Measurements from ENCODE around the gene COX6A1.

Gene COX6A1

GRCh38 chr12:120437735-120438494 is at the start of gene COX6A1:
Gene COX6A1 (plus strand): TSS chr12:120438113. CDS start chr12:120438127, 14 bp downstream.
- peak; percentile 96 for DNase-seq

- DNase-seq = no peak
These were observed 49.0 kb upstream of the COX6A1 start for GRCh38 chr12:120388691-120389481.

DNA sequence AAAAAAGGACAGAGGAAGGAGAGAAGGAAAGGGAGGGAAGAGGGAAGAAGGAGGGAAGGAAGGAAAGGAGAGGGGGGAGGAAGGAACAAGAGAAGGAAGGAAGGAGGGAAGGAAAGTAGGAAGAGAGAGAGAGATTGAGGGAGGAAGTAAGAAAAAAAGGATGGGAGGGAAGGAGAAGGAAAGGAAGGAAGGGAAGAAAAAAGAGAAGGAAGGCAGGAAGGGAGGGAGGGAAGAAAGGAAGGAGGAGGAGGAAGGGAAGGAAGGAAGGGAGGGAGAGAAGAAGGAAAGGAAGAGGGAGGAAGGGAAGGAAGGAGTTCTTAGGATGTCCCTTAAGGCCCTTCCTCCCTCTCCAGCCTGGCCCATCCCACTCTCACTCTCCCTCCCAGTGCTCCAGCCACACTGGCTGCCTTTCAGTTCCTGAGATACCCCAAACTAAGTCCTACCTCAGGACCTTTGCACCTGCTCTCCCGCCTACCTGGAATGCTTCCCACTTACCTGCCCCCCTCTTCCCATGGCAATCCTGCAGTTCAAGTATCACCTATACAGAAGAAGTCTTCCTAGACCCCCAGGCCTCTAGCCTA is 47.3 kb upstream of the COX6A1 start:
- DNase-seq = no peak

GRCh38 chr12:120394483-120395367 is 43.2 kb upstream of the COX6A1 start:
- no peak for DNase-seq

DNA sequence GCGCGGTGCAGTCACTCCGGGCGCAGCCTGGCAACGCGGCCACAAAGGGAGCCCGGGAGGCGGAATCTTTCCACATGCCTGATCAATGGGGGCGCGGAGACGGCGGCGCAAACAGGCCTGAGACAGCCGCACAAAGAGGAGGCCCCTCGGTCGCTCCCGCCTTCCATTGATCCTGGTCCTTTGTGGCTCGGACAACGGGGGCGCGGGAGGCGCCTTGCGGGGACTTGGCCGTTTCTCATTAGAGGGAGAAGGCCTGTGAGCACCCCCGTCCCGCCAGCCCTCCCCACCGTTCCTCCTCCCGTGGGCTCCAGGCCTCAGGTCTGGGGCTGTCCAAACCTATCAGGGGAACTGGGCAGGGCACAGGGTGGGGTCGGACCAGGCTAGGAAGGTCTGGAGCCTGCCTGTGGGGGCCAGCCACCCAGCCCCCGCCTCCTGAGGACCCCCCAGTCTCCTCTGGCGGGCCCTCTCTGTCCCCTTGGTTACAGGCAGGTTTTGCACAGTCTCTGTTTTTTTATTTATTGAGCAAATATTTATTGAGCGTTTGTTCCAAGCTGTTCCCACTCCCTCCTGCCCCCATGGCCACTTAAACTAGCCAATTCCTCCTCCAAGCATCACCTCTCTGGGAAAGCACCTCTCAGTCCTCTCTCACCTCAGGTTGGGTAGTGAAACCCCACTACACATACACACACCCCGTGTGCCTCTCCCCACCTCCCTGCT is 39.9 kb upstream of the COX6A1 start:
- DNase-seq = no peak

- no peak for DNase-seq
These were observed 38.4 kb upstream of the COX6A1 start for GRCh38 chr12:120399531-120399930.

GRCh38 chr12:120402217-120402616 is 35.7 kb upstream of the COX6A1 start:
- no peak for DNase-seq

- DNase-seq = no peak
These were observed 34.0 kb upstream of the COX6A1 start for GRCh38 chr12:120403869-120404268.

GRCh38 chr12:120404271-120404670 is 33.6 kb upstream of the COX6A1 start:
- DNase-seq = no peak

DNA sequence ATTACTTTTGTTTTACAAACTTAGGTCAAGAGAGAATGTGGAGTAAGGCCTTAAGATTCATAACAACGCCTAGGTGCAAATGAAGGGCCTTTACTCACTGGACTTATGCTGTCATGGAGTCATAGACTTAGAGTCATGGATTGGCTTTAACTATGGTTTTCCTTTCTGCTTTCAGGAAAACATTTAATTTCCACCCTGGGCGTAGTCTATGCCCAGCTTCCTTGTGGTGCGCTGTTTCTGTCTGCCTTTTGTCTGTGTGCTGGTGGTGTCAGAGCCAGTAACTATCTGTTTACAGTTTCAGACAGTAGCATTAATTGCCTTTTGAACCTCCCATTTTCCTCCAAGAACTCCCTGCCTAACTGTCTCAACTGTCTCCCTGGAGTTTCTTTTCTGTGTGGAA is 31.8 kb upstream of the COX6A1 start:
- DNase-seq = no peak

- DNase-seq = no peak
These were observed 31.4 kb upstream of the COX6A1 start for GRCh38 chr12:120406553-120406952.

DNA sequence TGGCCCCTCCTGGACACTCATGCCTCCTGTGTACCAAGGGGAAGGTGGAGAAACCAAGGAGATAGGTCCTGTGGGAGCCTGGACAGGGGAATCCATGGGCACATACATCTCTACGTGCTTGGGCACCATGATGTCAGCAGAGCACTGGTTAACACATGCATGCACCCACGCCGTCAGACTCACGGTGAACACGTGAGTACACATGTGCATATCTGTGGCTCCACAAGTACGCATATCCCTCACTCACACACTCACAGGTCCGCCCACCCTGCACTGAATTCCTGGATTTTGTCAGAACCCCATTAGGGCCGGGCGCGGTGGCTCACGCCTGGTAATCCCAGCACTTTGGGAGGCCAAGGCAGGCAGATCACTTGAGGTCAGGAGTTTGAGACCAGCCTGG is 29.1 kb upstream of the COX6A1 start:
- DNase-seq = no peak

- no peak for DNase-seq
These were observed 25.5 kb upstream of the COX6A1 start for GRCh38 chr12:120412421-120412820.

GRCh38 chr12:120413901-120414695 is 23.8 kb upstream of the COX6A1 start:
- no peak for DNase-seq

DNA sequence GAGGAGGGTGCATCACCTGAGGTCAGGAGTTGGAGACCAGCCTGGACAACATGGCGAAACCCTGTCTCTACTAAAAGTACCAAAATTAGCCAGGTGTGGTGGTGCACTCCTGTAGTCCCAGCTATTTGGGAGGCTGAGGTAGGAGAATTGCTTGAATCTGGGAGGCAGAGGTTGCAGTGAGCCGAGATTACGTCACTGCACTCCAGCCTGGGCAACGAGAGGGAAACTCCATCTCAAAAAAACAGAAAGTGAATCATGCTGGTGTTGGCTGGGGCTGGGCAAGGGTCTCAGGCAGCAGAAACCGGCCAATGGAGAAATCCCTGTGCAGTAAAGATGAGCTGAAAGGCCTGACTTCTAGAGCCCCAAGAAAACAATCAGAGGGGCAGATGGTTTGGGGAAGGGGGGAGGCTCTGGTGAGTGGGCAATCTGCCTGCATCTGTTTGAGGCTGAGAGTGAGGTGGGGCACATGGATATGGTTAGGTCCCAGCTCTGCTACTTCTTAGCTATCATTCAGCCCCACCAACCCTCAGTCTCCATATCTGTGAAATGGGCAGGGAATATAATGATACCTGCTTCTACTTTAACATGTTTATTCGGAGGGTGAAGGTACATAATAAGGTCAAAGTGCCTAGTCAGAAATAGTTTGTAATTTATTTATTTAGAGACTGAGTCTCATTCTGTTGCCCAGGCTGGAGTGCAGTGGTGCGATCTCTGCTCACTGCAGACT is 21.3 kb upstream of the COX6A1 start:
- DNase-seq = no peak

DNA sequence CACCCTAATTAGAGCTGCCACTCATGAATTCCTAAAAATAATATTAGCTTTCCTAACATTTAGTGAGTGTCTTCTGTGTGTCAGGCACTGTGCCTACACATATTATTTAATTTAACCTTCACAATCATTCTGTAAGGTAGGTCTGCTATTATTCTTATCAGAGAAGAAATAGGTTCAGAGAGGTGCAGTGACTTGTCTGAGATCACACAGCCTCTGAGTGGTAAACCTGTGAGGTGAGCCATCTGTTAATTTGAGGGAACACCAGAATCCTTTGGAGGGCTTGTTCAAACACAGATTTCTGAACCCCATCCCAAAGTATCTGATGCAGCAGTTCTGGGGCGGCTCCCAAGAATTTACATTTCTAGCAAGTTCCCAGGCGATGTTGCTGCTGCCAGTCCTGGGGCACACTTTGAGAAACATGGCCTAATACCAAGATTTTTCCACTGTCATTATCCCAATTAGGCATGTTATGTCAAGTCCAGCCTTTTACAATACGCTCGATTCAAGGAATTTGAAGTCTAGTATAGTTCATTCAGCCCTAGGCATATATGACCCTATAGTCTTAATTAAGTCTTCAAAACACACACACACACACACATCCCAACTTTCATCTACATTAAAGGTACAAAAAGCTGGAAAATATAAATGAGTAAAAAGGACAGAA is 19.9 kb upstream of the COX6A1 start:
- no peak for DNase-seq

DNA sequence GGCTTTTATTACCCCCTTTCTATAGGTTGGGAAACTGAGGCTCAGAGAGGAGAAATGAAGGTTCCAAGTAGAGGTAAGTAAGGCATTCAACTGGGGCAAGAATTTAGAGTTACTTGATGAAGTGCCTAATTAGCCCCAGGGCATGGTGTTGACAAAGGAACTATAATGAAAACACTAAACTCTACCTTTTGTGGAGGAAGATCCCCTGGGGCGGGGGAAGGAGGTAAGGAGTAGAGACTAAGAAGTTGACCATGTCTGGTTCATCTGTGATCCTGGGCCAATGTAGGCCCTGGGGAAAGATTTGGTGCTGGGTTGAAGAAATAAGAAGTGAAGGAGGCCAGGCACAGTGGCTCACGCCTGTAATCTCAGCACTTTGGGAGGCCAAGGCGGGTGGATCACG is 16.2 kb upstream of the COX6A1 start:
- no peak for DNase-seq

- DNase-seq = no peak
These were observed 14.9 kb upstream of the COX6A1 start for GRCh38 chr12:120422892-120423456.

DNA sequence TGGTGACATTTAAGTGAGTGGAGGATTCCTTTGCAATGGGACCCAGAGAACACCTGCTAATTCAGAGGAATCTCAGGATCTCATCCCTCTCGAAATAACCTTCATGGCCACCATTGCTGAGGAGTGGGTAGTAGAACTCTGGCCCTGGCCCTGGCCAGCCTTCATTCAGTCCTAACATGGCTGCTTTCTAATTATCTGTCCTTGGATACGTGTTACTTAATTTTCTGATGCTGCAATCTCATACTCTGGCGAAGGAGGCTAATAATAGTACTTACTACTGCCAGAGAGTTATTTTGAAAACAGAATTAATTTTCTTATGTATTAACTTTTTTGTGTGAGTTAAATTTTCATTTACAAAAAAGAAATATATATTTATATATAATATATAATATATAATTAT is 12.1 kb upstream of the COX6A1 start:
- no peak for DNase-seq
